Smooth muscle cell (in vitro differentiated cells): ENCODE data around the gene MDC1. TPM values are rescaled to one million over a fixed set of nuclear protein-coding genes. Genes with fewer than 3 reads are reported as not detected.
A peak's percentile ranks its signal among the peaks of the same experiment; 100 is the strongest.

Experiments
- DNase-seq: peaks from one replicate; lab custom pipeline; 2025; ENCODE audit not compliant: unreplicated experiment; lab: John Stamatoyannopoulos, UW
- H2AFZ ChIP-seq: fragments of 200-600 bp; sonication (generic); 2 replicates; pipeline ENCODE4 v1.6.0; 2016; ENCODE audit warnings: antibody characterized with exemption, low read depth, mild to moderate bottlenecking
- H3F3A ChIP-seq: fragments of 200-600 bp; sonication (generic); 2 replicates; pipeline ENCODE4 v1.6.0; 2017; ENCODE audit warnings: antibody characterized with exemption, low read depth
- H3K27ac ChIP-seq: fragments of 200-600 bp; sonication (generic); 2 replicates; pipeline ENCODE4 v1.5.1; 2016; ENCODE audit warnings: low read depth, mild to moderate bottlenecking
- H3K27me3 ChIP-seq: fragments of 200-600 bp; sonication (generic); 2 replicates; pipeline ENCODE4 v1.6.1; 2016; ENCODE audit warnings: low read depth, mild to moderate bottlenecking
- H3K36me3 ChIP-seq: fragments of 200-600 bp; sonication (generic); 2 replicates; pipeline ENCODE4 v1.5.1; 2016; ENCODE audit warnings: low read depth
- H3K4me1 ChIP-seq: fragments of 200-600 bp; sonication (generic); 2 replicates; pipeline ENCODE4 v1.5.1; 2016; ENCODE audit warnings: low read depth
- H3K4me2 ChIP-seq: fragments of 200-600 bp; sonication (generic); 2 replicates; pipeline ENCODE4 v1.6.0; 2016; ENCODE audit warnings: mild to moderate bottlenecking
- H3K4me3 ChIP-seq: fragments of 200-600 bp; sonication (generic); 2 replicates; pipeline ENCODE4 v1.5.1; 2016; ENCODE audit warnings: mild to moderate bottlenecking
- H3K79me2 ChIP-seq: fragments of 200-600 bp; sonication (generic); 2 replicates; pipeline ENCODE4 v1.6.0; 2016; ENCODE audit warnings: low read depth, mild to moderate bottlenecking
- H3K9ac ChIP-seq: fragments of 200-600 bp; sonication (generic); 2 replicates; pipeline ENCODE4 v1.6.0; 2016; ENCODE audit warnings: low read depth
- H3K9me3 ChIP-seq: fragments of 200-600 bp; sonication (generic); replicated peaks from 2 replicates; pipeline ENCODE4 v1.5.1; 2016; ENCODE audit warnings: low read depth
- H4K20me1 ChIP-seq: fragments of 200-600 bp; sonication (generic); 2 replicates; pipeline ENCODE4 v1.6.0; 2016; ENCODE audit warnings: low read depth
- CTCF ChIP-seq: fragments of 200-600 bp; sonication (generic); IDR thresholded peaks from 2 replicates; pipeline ENCODE4 v1.5.1; 2017; ENCODE audit warnings: borderline replicate concordance, mild to moderate bottlenecking, antibody characterized with exemption; ENCODE audit not compliant: insufficient read depth, poor library complexity, severe bottlenecking
- WGBS: methylation state at CpG from one replicate; pipeline ENCODE4 v1.1.7; 2016; ENCODE audit warnings: low lambda C conversion rate; 5-methylcytosine and 5-hydroxymethylcytosine counted together
- polyA plus RNA-seq: library from polyadenylated mRNA; unstranded; fragments of >200 nt; fragmentation: Nextera tagmentation; extraction: Ambion mirVana; gene quantifications from 2 replicates; pipeline ENCODE4 v1.2.1, GENCODE V29; 2016
- total RNA-seq: library from RNA; depleted of rRNA; stranded (reverse); fragments of >200 nt; gene quantifications from 2 replicates; pipeline ENCODE4 v1.2.3, GENCODE V29; 2014

Gene MDC1
- total and polyA plus RNA-seq, 2 experiments from 2014 or later = 7.0 to 17.1 TPM

GRCh38 chr6:30726506-30727413 lies 9.7 kb upstream of the MDC1 start:
- Histone ChIP-seq H4K20me1 (peaks cover 73% of the 10 kb centered on the region), H3K9ac (no peak overlapping the region), H3K9me3 (no peaks in the 10 kb centered on the region), H3K27me3 (no peaks in the 10 kb centered on the region), H3K4me1 (peaks cover 18% of the 10 kb centered on the region), H3K36me3 (no peaks in the 10 kb centered on the region), H3F3A (peaks cover 74% of the 10 kb centered on the region), H3K4me2 (no peak overlapping the region), H3K79me2 (peaks cover 30% of the 10 kb centered on the region), H3K4me3 (no peak overlapping the region), H2AFZ (no peak overlapping the region), H3K27ac (peak overlapping the region; percentile 59)
- 96% methylated on average over 11 of the region's 11 CpGs for WGBS
- DNase-seq = no peak
- no peak for TF ChIP-seq CTCF

GRCh38 chr6:30725713-30726505 lies 8.8 kb upstream of the MDC1 start:
- Histone ChIP-seq H3K4me2 (no peak overlapping the region), H3K36me3 (no peaks in the 10 kb centered on the region), H3F3A (peaks cover 72% of the 10 kb centered on the region), H3K9ac (no peak overlapping the region), H3K4me1 (peaks cover 18% of the 10 kb centered on the region), H3K9me3 (no peaks in the 10 kb centered on the region), H4K20me1 (peaks cover 70% of the 10 kb centered on the region), H3K79me2 (peaks cover 37% of the 10 kb centered on the region), H3K27me3 (no peaks in the 10 kb centered on the region), H3K4me3 (no peak overlapping the region), H2AFZ (no peak overlapping the region), H3K27ac (peak overlapping the region; percentile 41)
- TF ChIP-seq CTCF = no peak
- DNase-seq = no peak
- 50% methylated on average over 3 of the region's 3 CpGs for WGBS

- DNase-seq = no peak
- H3K27me3 ChIP-seq = no peaks in the 10 kb centered on the region
- peak overlapping the region; percentile 41 for H3K27ac ChIP-seq
- H3F3A ChIP-seq = peaks cover 71% of the 10 kb centered on the region
- no peaks in the 10 kb centered on the region for H3K9me3 ChIP-seq
- peaks cover 18% of the 10 kb centered on the region for H3K4me1 ChIP-seq
- H3K9ac ChIP-seq = no peak overlapping the region
- H3K36me3 ChIP-seq = no peaks in the 10 kb centered on the region
- no peak for TF ChIP-seq CTCF
- peaks cover 45% of the 10 kb centered on the region for H3K79me2 ChIP-seq
- no peak overlapping the region for H2AFZ ChIP-seq
- H4K20me1 ChIP-seq = peaks cover 62% of the 10 kb centered on the region
- 78% methylated on average over 6 of the region's 6 CpGs for WGBS
- no peak overlapping the region for H3K4me3 ChIP-seq
- peak overlapping the region; percentile 65 for H3K4me2 ChIP-seq
These were observed 8.0 kb upstream of the MDC1 start for GRCh38 chr6:30724906-30725667.
